GM12872 (cell line): ENCODE measurements around the gene LNPEP.

Experiments
- CTCF ChIP-seq: IDR thresholded peaks from 3 replicates; pipeline ENCODE4 v1.5.1; 2011; ENCODE audit warnings: low read depth, mild to moderate bottlenecking, low read length, moderate library complexity; ENCODE audit not compliant: insufficient read depth

LNPEP gene

GRCh38 chr5:96963267-96963666 is 27.4 kb downstream of the LNPEP start:
- TF ChIP-seq CTCF, result no peak

GRCh38 chr5:96966801-96967200 is 30.9 kb downstream of the LNPEP start:
- no peak for TF ChIP-seq CTCF

- no peak for TF ChIP-seq CTCF
These were observed 31.5 kb downstream of the LNPEP start for GRCh38 chr5:96967400-96967799.

- TF ChIP-seq CTCF, result no peak
These were observed 32.2 kb downstream of the LNPEP start for GRCh38 chr5:96968074-96968473.

- no peak for TF ChIP-seq CTCF
These were observed 32.7 kb downstream of the LNPEP start for GRCh38 chr5:96968614-96969013.

GRCh38 chr5:96969366-96969765 is 33.5 kb downstream of the LNPEP start:
- no peak for TF ChIP-seq CTCF

- TF ChIP-seq CTCF, result no peak
These were observed 36.9 kb downstream of the LNPEP start for GRCh38 chr5:96972599-96973334.
